Ishikawa (cell line): Measurements from ENCODE around the gene MMRN1.

Experiments used
- CEBPB ChIP-seq: IDR thresholded peaks from 2 replicates; pipeline ENCODE4 v1.6.1; 2012
- CREB1 ChIP-seq: IDR thresholded peaks from 2 replicates; pipeline ENCODE4 v1.6.1; 2012; ENCODE audit warnings: low read depth
- EGR1 ChIP-seq: IDR thresholded peaks from 2 replicates; pipeline ENCODE4 v1.6.1; 2012
- EP300 ChIP-seq: IDR thresholded peaks from 2 replicates; pipeline ENCODE4 v1.6.1; 2012; ENCODE audit warnings: borderline replicate concordance
- FOXM1 ChIP-seq: IDR thresholded peaks from 2 replicates; pipeline ENCODE4 v1.6.1; 2012; ENCODE audit warnings: low read depth, borderline replicate concordance
- NFIC ChIP-seq: IDR thresholded peaks from 2 replicates; pipeline ENCODE4 v1.6.1; 2012
- RAD21 ChIP-seq: IDR thresholded peaks from 2 replicates; pipeline ENCODE4 v1.6.1; 2012; ENCODE audit warnings: low read depth
- TAF1 ChIP-seq: IDR thresholded peaks from 2 replicates; pipeline ENCODE4 v1.6.1; 2012; ENCODE audit warnings: low read depth, mild to moderate bottlenecking
- TCF12 ChIP-seq: IDR thresholded peaks from 2 replicates; pipeline ENCODE4 v1.6.1; 2012; ENCODE audit warnings: low read depth
- TEAD4 ChIP-seq: IDR thresholded peaks from 2 replicates; pipeline ENCODE4 v1.6.1; 2012
- YY1 ChIP-seq: IDR thresholded peaks from 2 replicates; pipeline ENCODE4 v1.6.1; 2012; ENCODE audit warnings: low read depth
- ZBTB7A ChIP-seq: IDR thresholded peaks from 2 replicates; pipeline ENCODE4 v1.6.1; 2012; ENCODE audit warnings: low read depth
- TF ChIP-seq, protein P1 (sequence below): IDR thresholded peaks from 2 replicates; pipeline ENCODE4 v1.6.1; 2012; ENCODE audit warnings: low read depth, mild to moderate bottlenecking
- TF ChIP-seq, protein P2 (sequence below): IDR thresholded peaks from 2 replicates; pipeline ENCODE4 v1.6.1; 2012
- TF ChIP-seq, protein P3 (sequence below): IDR thresholded peaks from 2 replicates; pipeline ENCODE4 v1.6.1; 2012

MMRN1 gene

DNA sequence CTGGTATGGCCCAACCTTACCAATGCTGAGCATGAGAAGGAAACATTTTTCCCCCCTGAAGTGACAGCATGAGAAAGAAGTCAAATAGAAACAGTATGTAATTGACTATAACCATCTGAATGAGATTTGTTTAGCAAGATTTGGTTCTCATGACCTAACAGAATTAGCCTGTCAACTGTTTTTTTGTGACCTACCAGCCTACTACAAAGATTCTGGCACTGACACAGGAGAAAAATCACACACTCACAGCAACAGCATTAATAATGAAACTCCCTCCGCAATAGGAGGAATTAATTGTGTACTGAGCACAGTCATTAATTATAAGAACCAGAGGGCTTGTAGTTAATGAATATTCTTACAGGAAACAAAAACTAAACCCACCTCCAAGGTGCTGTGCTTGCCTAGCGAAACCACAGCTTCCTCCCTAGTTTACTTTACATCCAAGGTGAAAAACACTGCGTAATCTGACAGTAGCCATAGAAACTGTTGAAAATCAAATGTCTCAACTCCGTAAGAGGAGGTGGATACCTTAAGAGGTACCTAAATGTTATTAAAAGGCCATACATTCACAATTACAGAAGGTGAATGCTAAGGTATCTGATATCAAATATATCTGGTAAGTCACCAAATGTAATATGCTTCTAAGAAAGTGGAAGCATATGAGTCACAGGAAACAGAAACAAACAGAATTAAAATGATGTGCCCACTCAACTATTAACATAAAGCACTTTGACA, 34.9 kb downstream of the MMRN1 start:
- TF ChIP-seq, protein P1, sequence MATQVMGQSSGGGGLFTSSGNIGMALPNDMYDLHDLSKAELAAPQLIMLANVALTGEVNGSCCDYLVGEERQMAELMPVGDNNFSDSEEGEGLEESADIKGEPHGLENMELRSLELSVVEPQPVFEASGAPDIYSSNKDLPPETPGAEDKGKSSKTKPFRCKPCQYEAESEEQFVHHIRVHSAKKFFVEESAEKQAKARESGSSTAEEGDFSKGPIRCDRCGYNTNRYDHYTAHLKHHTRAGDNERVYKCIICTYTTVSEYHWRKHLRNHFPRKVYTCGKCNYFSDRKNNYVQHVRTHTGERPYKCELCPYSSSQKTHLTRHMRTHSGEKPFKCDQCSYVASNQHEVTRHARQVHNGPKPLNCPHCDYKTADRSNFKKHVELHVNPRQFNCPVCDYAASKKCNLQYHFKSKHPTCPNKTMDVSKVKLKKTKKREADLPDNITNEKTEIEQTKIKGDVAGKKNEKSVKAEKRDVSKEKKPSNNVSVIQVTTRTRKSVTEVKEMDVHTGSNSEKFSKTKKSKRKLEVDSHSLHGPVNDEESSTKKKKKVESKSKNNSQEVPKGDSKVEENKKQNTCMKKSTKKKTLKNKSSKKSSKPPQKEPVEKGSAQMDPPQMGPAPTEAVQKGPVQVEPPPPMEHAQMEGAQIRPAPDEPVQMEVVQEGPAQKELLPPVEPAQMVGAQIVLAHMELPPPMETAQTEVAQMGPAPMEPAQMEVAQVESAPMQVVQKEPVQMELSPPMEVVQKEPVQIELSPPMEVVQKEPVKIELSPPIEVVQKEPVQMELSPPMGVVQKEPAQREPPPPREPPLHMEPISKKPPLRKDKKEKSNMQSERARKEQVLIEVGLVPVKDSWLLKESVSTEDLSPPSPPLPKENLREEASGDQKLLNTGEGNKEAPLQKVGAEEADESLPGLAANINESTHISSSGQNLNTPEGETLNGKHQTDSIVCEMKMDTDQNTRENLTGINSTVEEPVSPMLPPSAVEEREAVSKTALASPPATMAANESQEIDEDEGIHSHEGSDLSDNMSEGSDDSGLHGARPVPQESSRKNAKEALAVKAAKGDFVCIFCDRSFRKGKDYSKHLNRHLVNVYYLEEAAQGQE = no peak

DNA sequence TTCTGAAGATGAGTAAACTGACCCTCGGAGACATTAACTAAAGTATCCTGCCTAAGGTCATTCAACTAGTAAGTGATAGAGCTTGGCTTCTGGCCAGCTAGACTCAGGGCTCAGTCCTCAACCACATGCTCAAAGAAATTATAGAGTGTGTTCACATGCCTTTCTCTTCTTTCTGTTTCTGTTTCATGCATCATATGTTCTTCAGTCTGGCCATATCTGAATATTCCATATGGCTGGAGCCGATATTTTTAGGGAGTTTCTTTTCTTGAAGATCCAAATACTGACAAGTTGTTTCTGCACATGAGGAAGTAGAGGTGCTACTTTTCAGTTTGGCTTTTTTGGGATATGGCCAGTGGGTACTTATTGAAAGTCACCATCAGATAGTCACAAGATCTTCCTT, 44.9 kb downstream of the MMRN1 start:
- TF ChIP-seq, protein P2, sequence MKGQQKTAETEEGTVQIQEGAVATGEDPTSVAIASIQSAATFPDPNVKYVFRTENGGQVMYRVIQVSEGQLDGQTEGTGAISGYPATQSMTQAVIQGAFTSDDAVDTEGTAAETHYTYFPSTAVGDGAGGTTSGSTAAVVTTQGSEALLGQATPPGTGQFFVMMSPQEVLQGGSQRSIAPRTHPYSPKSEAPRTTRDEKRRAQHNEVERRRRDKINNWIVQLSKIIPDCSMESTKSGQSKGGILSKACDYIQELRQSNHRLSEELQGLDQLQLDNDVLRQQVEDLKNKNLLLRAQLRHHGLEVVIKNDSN = no peak
- TF ChIP-seq CEBPB = no peak

DNA sequence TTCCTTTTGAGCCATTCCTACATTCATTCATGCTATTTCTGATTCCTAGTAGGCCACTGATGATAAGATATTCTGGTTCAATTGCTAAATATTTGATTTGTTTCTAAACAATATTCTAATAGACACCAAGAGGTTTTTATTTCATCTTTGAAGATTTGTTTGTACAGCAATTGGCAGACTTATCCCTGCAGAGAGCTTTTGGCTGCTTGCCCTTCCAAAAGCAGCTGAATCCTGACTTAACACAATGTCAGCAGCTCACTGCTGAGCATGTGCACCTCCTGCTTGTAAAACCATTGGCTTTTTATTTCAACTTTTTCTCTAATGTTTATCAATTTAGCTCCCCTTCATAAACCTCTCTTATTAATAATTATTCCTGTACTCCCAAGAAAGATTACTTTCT, 45.3 kb downstream of the MMRN1 start:
- TF ChIP-seq TAF1 = no peak
- no peak for TF ChIP-seq EP300
- TF ChIP-seq TEAD4 = no peak
- no peak for TF ChIP-seq CEBPB
- TF ChIP-seq YY1 = no peak
- TF ChIP-seq, protein P3, sequence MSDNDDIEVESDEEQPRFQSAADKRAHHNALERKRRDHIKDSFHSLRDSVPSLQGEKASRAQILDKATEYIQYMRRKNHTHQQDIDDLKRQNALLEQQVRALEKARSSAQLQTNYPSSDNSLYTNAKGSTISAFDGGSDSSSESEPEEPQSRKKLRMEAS = no peak
- TF ChIP-seq TCF12 = no peak
- no peak for TF ChIP-seq EGR1
- TF ChIP-seq ZBTB7A = no peak
- no peak for TF ChIP-seq NFIC
- no peak for TF ChIP-seq CREB1
- TF ChIP-seq, protein P1 = no peak
- TF ChIP-seq FOXM1 = no peak
- TF ChIP-seq RAD21 = no peak
- TF ChIP-seq, protein P2 = no peak

DNA sequence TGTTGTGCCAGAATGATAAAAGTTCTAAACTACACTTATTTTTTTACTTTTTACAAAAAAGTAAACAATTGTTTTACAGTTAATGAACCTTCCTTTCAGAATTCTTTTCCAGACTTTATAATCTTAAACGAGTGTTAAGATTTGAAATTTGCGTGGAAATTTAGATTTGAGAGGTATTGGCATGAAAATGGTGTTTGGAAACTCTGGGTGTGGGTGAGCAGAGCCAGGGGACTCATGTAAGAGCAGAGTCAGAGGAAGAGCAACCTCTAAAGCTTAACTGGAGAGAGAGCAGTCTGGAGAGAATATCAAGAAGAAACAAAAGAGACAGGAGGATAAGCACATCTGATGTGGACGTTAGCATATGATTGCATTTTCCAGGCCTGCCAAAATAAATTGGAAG, 48.2 kb downstream of the MMRN1 start:
- TF ChIP-seq CEBPB = no peak
- TF ChIP-seq EP300 = no peak
- no peak for TF ChIP-seq TEAD4
- TF ChIP-seq, protein P1 = no peak
- TF ChIP-seq, protein P2 = no peak
- no peak for TF ChIP-seq FOXM1
- no peak for TF ChIP-seq TAF1
- no peak for TF ChIP-seq ZBTB7A
- TF ChIP-seq, protein P3 = no peak

DNA sequence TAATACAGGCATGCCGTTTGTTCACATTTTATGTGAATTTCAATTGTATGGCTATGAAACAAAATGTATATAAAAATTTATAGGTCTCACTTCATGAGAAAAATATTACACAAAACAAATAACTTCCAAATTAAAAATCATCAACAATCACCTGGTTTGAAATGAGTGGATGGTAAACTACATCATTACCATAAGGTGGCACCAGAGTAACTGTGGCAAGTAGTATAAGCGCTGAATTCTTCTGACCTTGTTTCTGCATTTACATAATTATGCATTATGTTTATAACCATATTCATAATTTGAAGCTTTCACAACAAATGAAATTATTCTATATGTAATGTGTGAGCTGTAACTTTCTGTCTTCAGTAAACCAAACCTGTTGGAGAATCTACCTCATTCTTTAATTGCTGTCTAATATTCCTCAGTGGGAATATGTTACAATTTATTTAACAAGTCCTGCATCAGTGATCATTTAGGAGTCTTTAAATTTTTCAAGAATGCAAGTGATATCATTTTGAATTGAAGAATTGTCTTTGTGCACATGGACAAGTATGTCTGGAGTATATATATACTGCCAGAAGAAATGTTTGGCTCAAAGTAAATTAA, 55.2 kb downstream of the MMRN1 start:
- TF ChIP-seq CREB1 = no peak
- TF ChIP-seq CEBPB = no peak
- TF ChIP-seq EGR1 = no peak
- TF ChIP-seq RAD21 = peak; percentile 62
